Stimulated activated CD8-positive, alpha-beta memory T cell treated with anti-CD3 and anti-CD28 coated beads, Interleukin-7, amount 100 ng/mL, for 48 hours (primary cell): ENCODE measurements around the gene HIGD2A.

Experiments
- DNase-seq, 2 donors: peaks; one replicate each; pipeline ENCODE4 v3.0.0-alpha.2; 2020; ENCODE audit warnings: low read depth in 1 of 2; ENCODE audit errors: extremely low read depth in 1 of 2

The HIGD2A gene

GRCh38 chr5:176415240-176415951 is 26.8 kb downstream of the HIGD2A start:
- DNase-seq, result no peak

- DNase-seq, result peak; percentile 66 to 78
Measured at GRCh38 chr5:176415952-176416924, 27.7 kb downstream of the HIGD2A start, which contains the start of gene CLTB. Gene CLTB (minus strand): TSS chr5:176416539. CDS start chr5:176416363, 176 bp downstream.

- no peak for DNase-seq
Measured at GRCh38 chr5:176416965-176417364, 28.4 kb downstream of the HIGD2A start.

- DNase-seq, result no peak
Measured at GRCh38 chr5:176418251-176418650, 29.7 kb downstream of the HIGD2A start.

GRCh38 chr5:176420086-176420485 is 31.5 kb downstream of the HIGD2A start:
- DNase-seq, result no peak

GRCh38 chr5:176420972-176421544 is 32.5 kb downstream of the HIGD2A start:
- no peak for DNase-seq

GRCh38 chr5:176424181-176424580 is 35.6 kb downstream of the HIGD2A start:
- no peak for DNase-seq

GRCh38 chr5:176425138-176425537 is 36.6 kb downstream of the HIGD2A start:
- DNase-seq, result no peak

- no peak for DNase-seq
Measured at GRCh38 chr5:176425791-176426190, 37.2 kb downstream of the HIGD2A start.

- no peak for DNase-seq
Measured at GRCh38 chr5:176426876-176427275, 38.3 kb downstream of the HIGD2A start.

- no peak for DNase-seq
Measured at GRCh38 chr5:176427971-176428370, 39.4 kb downstream of the HIGD2A start.

GRCh38 chr5:176429972-176430371 is 41.4 kb downstream of the HIGD2A start:
- DNase-seq, result no peak

GRCh38 chr5:176432707-176433106 is 44.2 kb downstream of the HIGD2A start:
- DNase-seq, result no peak

GRCh38 chr5:176436656-176437055 is 48.1 kb downstream of the HIGD2A start:
- DNase-seq, result no peak

- no peak for DNase-seq
Measured at GRCh38 chr5:176438959-176439757, 50.6 kb downstream of the HIGD2A start.
